Measurements from ENCODE around the gene CDH13. TPM values are rescaled to one million over a fixed set of nuclear protein-coding genes. Genes with fewer than 3 reads are reported as not detected.

The CDH13 gene
- total and polyA plus RNA-seq, 2 of the 8 experiments (the other 6 are each of a cell fraction or from before 2014, with no cell fraction given): 2.3 to 2.4 TPM

DNA sequence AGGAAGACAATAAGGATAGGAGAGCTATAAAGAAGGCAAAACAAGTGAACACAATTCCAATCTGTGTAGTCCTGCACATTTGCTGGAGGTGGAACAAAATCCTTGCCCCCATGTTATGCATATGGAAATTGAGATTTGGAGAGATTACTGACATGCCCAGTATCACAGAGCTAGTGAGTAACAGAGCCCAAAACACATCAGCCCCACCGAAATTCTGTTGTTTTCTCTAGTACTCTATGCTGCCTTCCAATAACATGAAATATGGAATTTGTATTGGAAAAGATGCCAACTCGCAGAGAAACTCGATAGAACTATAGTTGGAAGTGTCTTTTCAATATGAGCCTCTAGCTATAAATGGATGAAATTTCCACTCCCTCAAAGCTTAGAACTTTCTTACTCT lies 456.6 kb downstream of the CDH13 start (continued):
- TF ChIP-seq, protein P1, sequence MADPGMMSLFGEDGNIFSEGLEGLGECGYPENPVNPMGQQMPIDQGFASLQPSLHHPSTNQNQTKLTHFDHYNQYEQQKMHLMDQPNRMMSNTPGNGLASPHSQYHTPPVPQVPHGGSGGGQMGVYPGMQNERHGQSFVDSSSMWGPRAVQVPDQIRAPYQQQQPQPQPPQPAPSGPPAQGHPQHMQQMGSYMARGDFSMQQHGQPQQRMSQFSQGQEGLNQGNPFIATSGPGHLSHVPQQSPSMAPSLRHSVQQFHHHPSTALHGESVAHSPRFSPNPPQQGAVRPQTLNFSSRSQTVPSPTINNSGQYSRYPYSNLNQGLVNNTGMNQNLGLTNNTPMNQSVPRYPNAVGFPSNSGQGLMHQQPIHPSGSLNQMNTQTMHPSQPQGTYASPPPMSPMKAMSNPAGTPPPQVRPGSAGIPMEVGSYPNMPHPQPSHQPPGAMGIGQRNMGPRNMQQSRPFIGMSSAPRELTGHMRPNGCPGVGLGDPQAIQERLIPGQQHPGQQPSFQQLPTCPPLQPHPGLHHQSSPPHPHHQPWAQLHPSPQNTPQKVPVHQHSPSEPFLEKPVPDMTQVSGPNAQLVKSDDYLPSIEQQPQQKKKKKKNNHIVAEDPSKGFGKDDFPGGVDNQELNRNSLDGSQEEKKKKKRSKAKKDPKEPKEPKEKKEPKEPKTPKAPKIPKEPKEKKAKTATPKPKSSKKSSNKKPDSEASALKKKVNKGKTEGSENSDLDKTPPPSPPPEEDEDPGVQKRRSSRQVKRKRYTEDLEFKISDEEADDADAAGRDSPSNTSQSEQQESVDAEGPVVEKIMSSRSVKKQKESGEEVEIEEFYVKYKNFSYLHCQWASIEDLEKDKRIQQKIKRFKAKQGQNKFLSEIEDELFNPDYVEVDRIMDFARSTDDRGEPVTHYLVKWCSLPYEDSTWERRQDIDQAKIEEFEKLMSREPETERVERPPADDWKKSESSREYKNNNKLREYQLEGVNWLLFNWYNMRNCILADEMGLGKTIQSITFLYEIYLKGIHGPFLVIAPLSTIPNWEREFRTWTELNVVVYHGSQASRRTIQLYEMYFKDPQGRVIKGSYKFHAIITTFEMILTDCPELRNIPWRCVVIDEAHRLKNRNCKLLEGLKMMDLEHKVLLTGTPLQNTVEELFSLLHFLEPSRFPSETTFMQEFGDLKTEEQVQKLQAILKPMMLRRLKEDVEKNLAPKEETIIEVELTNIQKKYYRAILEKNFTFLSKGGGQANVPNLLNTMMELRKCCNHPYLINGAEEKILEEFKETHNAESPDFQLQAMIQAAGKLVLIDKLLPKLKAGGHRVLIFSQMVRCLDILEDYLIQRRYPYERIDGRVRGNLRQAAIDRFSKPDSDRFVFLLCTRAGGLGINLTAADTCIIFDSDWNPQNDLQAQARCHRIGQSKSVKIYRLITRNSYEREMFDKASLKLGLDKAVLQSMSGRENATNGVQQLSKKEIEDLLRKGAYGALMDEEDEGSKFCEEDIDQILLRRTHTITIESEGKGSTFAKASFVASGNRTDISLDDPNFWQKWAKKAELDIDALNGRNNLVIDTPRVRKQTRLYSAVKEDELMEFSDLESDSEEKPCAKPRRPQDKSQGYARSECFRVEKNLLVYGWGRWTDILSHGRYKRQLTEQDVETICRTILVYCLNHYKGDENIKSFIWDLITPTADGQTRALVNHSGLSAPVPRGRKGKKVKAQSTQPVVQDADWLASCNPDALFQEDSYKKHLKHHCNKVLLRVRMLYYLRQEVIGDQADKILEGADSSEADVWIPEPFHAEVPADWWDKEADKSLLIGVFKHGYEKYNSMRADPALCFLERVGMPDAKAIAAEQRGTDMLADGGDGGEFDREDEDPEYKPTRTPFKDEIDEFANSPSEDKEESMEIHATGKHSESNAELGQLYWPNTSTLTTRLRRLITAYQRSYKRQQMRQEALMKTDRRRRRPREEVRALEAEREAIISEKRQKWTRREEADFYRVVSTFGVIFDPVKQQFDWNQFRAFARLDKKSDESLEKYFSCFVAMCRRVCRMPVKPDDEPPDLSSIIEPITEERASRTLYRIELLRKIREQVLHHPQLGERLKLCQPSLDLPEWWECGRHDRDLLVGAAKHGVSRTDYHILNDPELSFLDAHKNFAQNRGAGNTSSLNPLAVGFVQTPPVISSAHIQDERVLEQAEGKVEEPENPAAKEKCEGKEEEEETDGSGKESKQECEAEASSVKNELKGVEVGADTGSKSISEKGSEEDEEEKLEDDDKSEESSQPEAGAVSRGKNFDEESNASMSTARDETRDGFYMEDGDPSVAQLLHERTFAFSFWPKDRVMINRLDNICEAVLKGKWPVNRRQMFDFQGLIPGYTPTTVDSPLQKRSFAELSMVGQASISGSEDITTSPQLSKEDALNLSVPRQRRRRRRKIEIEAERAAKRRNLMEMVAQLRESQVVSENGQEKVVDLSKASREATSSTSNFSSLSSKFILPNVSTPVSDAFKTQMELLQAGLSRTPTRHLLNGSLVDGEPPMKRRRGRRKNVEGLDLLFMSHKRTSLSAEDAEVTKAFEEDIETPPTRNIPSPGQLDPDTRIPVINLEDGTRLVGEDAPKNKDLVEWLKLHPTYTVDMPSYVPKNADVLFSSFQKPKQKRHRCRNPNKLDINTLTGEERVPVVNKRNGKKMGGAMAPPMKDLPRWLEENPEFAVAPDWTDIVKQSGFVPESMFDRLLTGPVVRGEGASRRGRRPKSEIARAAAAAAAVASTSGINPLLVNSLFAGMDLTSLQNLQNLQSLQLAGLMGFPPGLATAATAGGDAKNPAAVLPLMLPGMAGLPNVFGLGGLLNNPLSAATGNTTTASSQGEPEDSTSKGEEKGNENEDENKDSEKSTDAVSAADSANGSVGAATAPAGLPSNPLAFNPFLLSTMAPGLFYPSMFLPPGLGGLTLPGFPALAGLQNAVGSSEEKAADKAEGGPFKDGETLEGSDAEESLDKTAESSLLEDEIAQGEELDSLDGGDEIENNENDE (IDR thresholded peaks at IDR 0.05; ENCODE audit: insufficient replicate concordance, low read length): no peak
- TF ChIP-seq EZH2 (IDR thresholded peaks at IDR 0.05; ENCODE audit: low read depth, low read length, severe bottlenecking) (no peak), ZNF274 (IDR thresholded peaks at IDR 0.05; ENCODE audit: borderline replicate concordance, extremely low read depth, low read length) (no peak), JUND (IDR thresholded peaks at IDR 0.05; ENCODE audit: low read length) (no peak), RBBP5 (IDR thresholded peaks at IDR 0.05; ENCODE audit: borderline replicate concordance, low read depth, low read length) (no peak), BACH1 (IDR thresholded peaks at IDR 0.05; ENCODE audit: low read length) (no peak), TBP (IDR thresholded peaks at IDR 0.05; ENCODE audit: low read depth, low read length) (no peak), CEBPB (IDR thresholded peaks at IDR 0.05; ENCODE audit: low read depth, low read length) (no peak), CHD2 (IDR thresholded peaks at IDR 0.05; ENCODE audit: low read length) (no peak), FOSL1 (IDR thresholded peaks at IDR 0.05; ENCODE audit: insufficient read depth, low read depth, low read length) (no peak)
